H9 (cell line): Measurements from ENCODE around the gene COL23A1. TPM values are rescaled to one million over a fixed set of nuclear protein-coding genes. Genes with fewer than 3 reads are reported as not detected.

ENCODE experiments used
- DNase-seq: peaks from one replicate; pipeline ENCODE4 v3.0.0-alpha.2; 2017
- H2AFZ ChIP-seq: one replicate; pipeline ENCODE4 v1.6.1; 2013; ENCODE audit warnings: mild to moderate bottlenecking, low read length, control low read depth, moderate library complexity
- H2AK5ac ChIP-seq: 2 replicates; pipeline ENCODE4 v1.6.1; 2013; ENCODE audit warnings: low read length, control low read depth, mixed read lengths; ENCODE audit not compliant: insufficient read length
- H2BK120ac ChIP-seq: one replicate; pipeline ENCODE4 v1.6.1; 2013; ENCODE audit warnings: low read depth, mild to moderate bottlenecking, low read length, control low read depth, inconsistent platforms; ENCODE audit not compliant: poor library complexity, severe bottlenecking
- H2BK12ac ChIP-seq: 2 replicates; pipeline ENCODE4 v1.6.1; 2013; ENCODE audit warnings: low read length, control low read depth, mixed read lengths, low read depth; ENCODE audit not compliant: insufficient read length
- H2BK15ac ChIP-seq: 2 replicates; pipeline ENCODE4 v1.6.1; 2013; ENCODE audit warnings: low read depth, low read length, control low read depth
- H2BK20ac ChIP-seq: one replicate; pipeline ENCODE4 v1.6.1; 2013; ENCODE audit warnings: low read depth, mild to moderate bottlenecking, low read length, control low read depth, inconsistent platforms; ENCODE audit not compliant: poor library complexity, severe bottlenecking
- H2BK5ac ChIP-seq: 2 replicates; pipeline ENCODE4 v1.6.1; 2013; ENCODE audit warnings: low read length, control low read depth, mixed read lengths; ENCODE audit not compliant: insufficient read length
- H3K14ac ChIP-seq: 2 replicates; pipeline ENCODE4 v1.6.1; 2013; ENCODE audit warnings: low read length, control low read depth; ENCODE audit not compliant: insufficient read depth
- H3K18ac ChIP-seq: 2 replicates; pipeline ENCODE4 v1.6.1; 2013; ENCODE audit warnings: low read depth, mild to moderate bottlenecking, mixed read lengths, low read length, control low read depth; ENCODE audit not compliant: insufficient read length
- H3K23ac ChIP-seq: 2 replicates; pipeline ENCODE4 v1.6.1; 2013; ENCODE audit warnings: low read length, control low read depth, mixed read lengths, low read depth; ENCODE audit not compliant: insufficient read length
- H3K23me2 ChIP-seq: 2 replicates; pipeline ENCODE4 v1.6.1; 2013; ENCODE audit warnings: low read depth, mild to moderate bottlenecking, mixed read lengths, low read length, control low read depth; ENCODE audit not compliant: insufficient read length, poor library complexity, severe bottlenecking
- H3K27ac ChIP-seq: 2 replicates; pipeline ENCODE4 v1.5.1; 2013; ENCODE audit warnings: low read length, control low read depth, mixed read lengths, low read depth; ENCODE audit not compliant: insufficient read length
- H3K27me3 ChIP-seq: 2 replicates; pipeline ENCODE4 v1.6.1; 2013; ENCODE audit warnings: low read length, control low read depth, inconsistent platforms; ENCODE audit not compliant: insufficient read depth
- H3K4ac ChIP-seq: 2 replicates; pipeline ENCODE4 v1.6.1; 2013; ENCODE audit warnings: low read depth, mild to moderate bottlenecking, control low read depth, inconsistent platforms, low read length, moderate library complexity
- H3K4me1 ChIP-seq: 2 replicates; pipeline ENCODE4 v1.6.1; 2013; ENCODE audit warnings: low read length, control low read depth, inconsistent platforms; ENCODE audit not compliant: insufficient read depth
- H3K4me2 ChIP-seq: 2 replicates; pipeline ENCODE4 v1.6.1; 2013; ENCODE audit warnings: low read length, control low read depth, mixed read lengths; ENCODE audit not compliant: insufficient read length, insufficient read depth
- H3K56ac ChIP-seq: 2 replicates; pipeline ENCODE4 v1.6.1; 2013; ENCODE audit warnings: low read depth, mild to moderate bottlenecking, mixed read lengths, low read length, control low read depth; ENCODE audit not compliant: insufficient read length
- H3K79me1 ChIP-seq: 2 replicates; pipeline ENCODE4 v1.6.1; 2013; ENCODE audit warnings: low read depth, mild to moderate bottlenecking, moderate library complexity, low read length, control low read depth, inconsistent platforms; ENCODE audit not compliant: insufficient read depth, poor library complexity, severe bottlenecking
- H3K79me2 ChIP-seq: 2 replicates; pipeline ENCODE4 v1.6.1; 2013; ENCODE audit warnings: low read length, control low read depth, inconsistent platforms; ENCODE audit not compliant: insufficient read depth
- H3K9ac ChIP-seq: 2 replicates; pipeline ENCODE4 v1.6.1; 2013; ENCODE audit warnings: low read length, control low read depth, mixed read lengths; ENCODE audit not compliant: insufficient read length; ENCODE audit errors: extremely low read depth
- H3K9me3 ChIP-seq: one replicate; pipeline ENCODE4 v1.6.1; 2013; ENCODE audit warnings: low read depth, low read length, inconsistent platforms; ENCODE audit not compliant: control insufficient read depth
- H3T11ph ChIP-seq: one replicate; pipeline ENCODE4 v1.6.1; 2013; ENCODE audit warnings: mild to moderate bottlenecking, low read length, control low read depth, inconsistent platforms
- H4K20me1 ChIP-seq: one replicate; pipeline ENCODE4 v1.6.1; 2013; ENCODE audit not compliant: control insufficient read depth, insufficient read length, insufficient read depth
- H4K5ac ChIP-seq: 2 replicates; pipeline ENCODE4 v1.6.1; 2013; ENCODE audit warnings: low read depth, mild to moderate bottlenecking, mixed read lengths, low read length, control low read depth; ENCODE audit not compliant: insufficient read length
- H4K8ac ChIP-seq: replicated peaks from 2 replicates; pipeline ENCODE4 v1.6.1; 2013; ENCODE audit warnings: low read length, control low read depth, mixed read lengths, low read depth; ENCODE audit not compliant: insufficient read length
- H4K91ac ChIP-seq: 2 replicates; pipeline ENCODE4 v1.6.1; 2013; ENCODE audit warnings: low read depth, mild to moderate bottlenecking, moderate library complexity, mixed read lengths, low read length, control low read depth; ENCODE audit not compliant: insufficient read length
- H3K27ac Mint-ChIP-seq, 3 experiments: 2 replicates in 2 of 3; 3 replicates in 1 of 3; pipeline ENCODE4 v1.8.0; 2020 to 2021; ENCODE audit warnings: mixed read lengths in 3 of 3, mild to moderate bottlenecking in 1 of 3, moderate library complexity in 1 of 3
- H3K27me3 Mint-ChIP-seq: 2 replicates; pipeline ENCODE4 v1.8.0; 2021; ENCODE audit warnings: low read depth, mild to moderate bottlenecking, moderate library complexity, mixed read lengths
- H3K36me3 Mint-ChIP-seq, 3 experiments: 2 replicates in 2 of 3; 3 replicates in 1 of 3; pipeline ENCODE4 v1.8.0; 2020 to 2021; ENCODE audit warnings: low read depth in 3 of 3, mixed read lengths in 3 of 3; ENCODE audit not compliant: insufficient read depth in 1 of 3
- H3K4me1 Mint-ChIP-seq, 2 experiments: 2 replicates each; pipeline ENCODE4 v1.8.0; 2020; ENCODE audit warnings: mixed read lengths in 2 of 2
- H3K4me3 Mint-ChIP-seq, 2 experiments: 2 replicates in 1 of 2; 3 replicates in 1 of 2; pipeline ENCODE4 v1.8.0; 2020 to 2021; ENCODE audit warnings: mild to moderate bottlenecking in 2 of 2, mixed read lengths in 2 of 2, moderate library complexity in 1 of 2
- H3K9me3 Mint-ChIP-seq, 2 experiments: 2 replicates in 1 of 2; 3 replicates in 1 of 2; pipeline ENCODE4 v1.8.0; 2020; ENCODE audit warnings: mild to moderate bottlenecking in 2 of 2, mixed read lengths in 2 of 2, moderate library complexity in 1 of 2
- WGBS: extraction: QIAGEN DNeasy Blood & Tissue Kit; methylation state at CpG from one replicate; pipeline ENCODE4 v1.1.7; 2013; ENCODE audit warnings: missing lambda C conversion rate, low lambda C conversion rate, mixed read lengths; ENCODE audit not compliant: insufficient read length; ENCODE audit errors: extremely low coverage; 5-methylcytosine and 5-hydroxymethylcytosine counted together
- total RNA-seq: library from RNA; stranded (reverse); gene quantifications from 2 replicates; pipeline ENCODE4 v1.2.1, GENCODE V29; 2021
- TF ChIP-seq, protein P1 (sequence below): fragments of 200-600 bp; sonication (generic); conservative IDR thresholded peaks from 3 replicates; pipeline ENCODE4 v1.8.0; 2021; ENCODE audit warnings: antibody characterized with exemption, mild to moderate bottlenecking

The COL23A1 gene
- total RNA-seq, 1 experiment from 2014 or later: 2.6 TPM

DNA sequence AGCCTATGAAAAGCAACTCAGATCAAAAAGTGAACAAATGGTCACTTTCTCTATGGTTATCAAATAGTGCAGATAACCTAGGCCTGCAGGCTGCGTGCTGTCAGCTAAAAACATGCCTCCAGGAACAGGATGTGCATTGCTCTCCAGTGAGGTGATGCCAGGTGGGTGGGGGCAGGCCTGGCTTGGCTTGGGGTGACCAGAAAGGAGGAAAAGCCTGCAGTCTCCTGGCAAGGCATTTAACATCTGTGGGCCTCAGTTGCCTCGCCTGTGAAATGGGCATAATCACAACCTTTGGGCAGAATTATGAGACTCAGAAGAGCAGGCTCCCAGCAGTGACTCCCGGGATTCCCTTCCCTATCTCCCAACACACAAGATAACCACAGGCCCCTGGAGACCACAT is 135.9 kb downstream of the COL23A1 start:
- no peak overlapping the region for H3K4me2 ChIP-seq
- no peak overlapping the region for H2BK20ac ChIP-seq
- no peak overlapping the region for H2BK120ac ChIP-seq
- H3K18ac ChIP-seq: no peak overlapping the region
- H3K27me3 Mint-ChIP-seq: peaks cover 2% of the 10 kb centered on the region; the same call in 1 of the 2 replicates
- H2BK12ac ChIP-seq: no peak overlapping the region
- H3K9ac ChIP-seq: no peak overlapping the region
- no peaks in the 10 kb centered on the region for H3K4me1 ChIP-seq
- H3T11ph ChIP-seq: no peak overlapping the region
- no peak overlapping the region for H3K4ac ChIP-seq
- no peak overlapping the region; the same call in 1 of the 2 replicates for H3K14ac ChIP-seq
- DNase-seq: peak; percentile 12
- no peak overlapping the region for H3K23ac ChIP-seq
- no peaks in the 10 kb centered on the region for H3K9me3 ChIP-seq
- H3K56ac ChIP-seq: no peak overlapping the region
- H4K91ac ChIP-seq: no peak overlapping the region
- no peak overlapping the region for H2BK15ac ChIP-seq
- no peak overlapping the region for H2BK5ac ChIP-seq
- H3K27ac ChIP-seq: no peak overlapping the region
- no peaks in the 10 kb centered on the region for H3K79me1 ChIP-seq
- no peak overlapping the region for H3K4me3 Mint-ChIP-seq
- no peak overlapping the region for H3K27ac Mint-ChIP-seq
- H3K79me2 ChIP-seq: no peaks in the 10 kb centered on the region
- TF ChIP-seq, protein P1, sequence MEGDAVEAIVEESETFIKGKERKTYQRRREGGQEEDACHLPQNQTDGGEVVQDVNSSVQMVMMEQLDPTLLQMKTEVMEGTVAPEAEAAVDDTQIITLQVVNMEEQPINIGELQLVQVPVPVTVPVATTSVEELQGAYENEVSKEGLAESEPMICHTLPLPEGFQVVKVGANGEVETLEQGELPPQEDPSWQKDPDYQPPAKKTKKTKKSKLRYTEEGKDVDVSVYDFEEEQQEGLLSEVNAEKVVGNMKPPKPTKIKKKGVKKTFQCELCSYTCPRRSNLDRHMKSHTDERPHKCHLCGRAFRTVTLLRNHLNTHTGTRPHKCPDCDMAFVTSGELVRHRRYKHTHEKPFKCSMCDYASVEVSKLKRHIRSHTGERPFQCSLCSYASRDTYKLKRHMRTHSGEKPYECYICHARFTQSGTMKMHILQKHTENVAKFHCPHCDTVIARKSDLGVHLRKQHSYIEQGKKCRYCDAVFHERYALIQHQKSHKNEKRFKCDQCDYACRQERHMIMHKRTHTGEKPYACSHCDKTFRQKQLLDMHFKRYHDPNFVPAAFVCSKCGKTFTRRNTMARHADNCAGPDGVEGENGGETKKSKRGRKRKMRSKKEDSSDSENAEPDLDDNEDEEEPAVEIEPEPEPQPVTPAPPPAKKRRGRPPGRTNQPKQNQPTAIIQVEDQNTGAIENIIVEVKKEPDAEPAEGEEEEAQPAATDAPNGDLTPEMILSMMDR: no peak
- H2AFZ ChIP-seq: no peak overlapping the region
- H4K8ac ChIP-seq: no peak overlapping the region
- no peaks in the 10 kb centered on the region for H3K27me3 ChIP-seq
- H3K36me3 Mint-ChIP-seq: no peaks in the 10 kb centered on the region
- no CpG with 5 or more reads among the region's 3 CpGs for WGBS
- no peaks in the 10 kb centered on the region for H3K23me2 ChIP-seq
- no peak overlapping the region for H2AK5ac ChIP-seq
- H4K5ac ChIP-seq: no peak overlapping the region
- H3K4me1 Mint-ChIP-seq: peaks cover 12 to 18% of the 10 kb centered on the region in 2 experiments
- no peaks in the 10 kb centered on the region for H3K9me3 Mint-ChIP-seq
- H4K20me1 ChIP-seq: no peaks in the 10 kb centered on the region
